Measurements from ENCODE around the gene PCDHB6. TPM values are rescaled to one million over a fixed set of nuclear protein-coding genes. Genes with fewer than 3 reads are reported as not detected.
"Not testable (repeated sequence)": the region's sequence is repeated elsewhere in the genome, so short reads cannot be mapped to it uniquely, and the experiment has no call there.

The PCDHB6 gene
- total RNA-seq, 2 experiments from 2014 or later: not detected

GRCh38 chr5:141135030-141135717 lies 14.7 kb upstream of the PCDHB6 start, which contains the start of gene PCDHB5:
Gene PCDHB5, plus strand, starts transcription at chr5:141135206. Its CDS starts 229 bp downstream, at chr5:141135435.
- DNase-seq: no peak
- ChIA-PET POLR2A (no interaction called here), CTCF (interaction anchor here (1.2 kb wide), 1 partner anchor 429 kb away, joined by 3 read pairs; no protein-coding TSS in a partner anchor)
- Histone ChIP-seq H3K4me3 (ENCODE audit: low read length) (no peak within 1 kb of the TSS), H3K36me3 (ENCODE audit: insufficient read depth, low read length) (no peaks in the 10 kb centered on the region), H3K27ac (ENCODE audit: low read depth in 1 of 2, low read length in 2 of 2) (no peak within 1 kb of the TSS), H3K27me3 (ENCODE audit: control insufficient read depth in 1 of 2, insufficient read depth in 2 of 2, low read length in 2 of 2) (peaks cover 0 to 15% of the 10 kb centered on the region in 2 experiments), H3K4me1 (ENCODE audit: insufficient read depth, low read length) (no peaks in the 10 kb centered on the region), H3K9me3 (ENCODE audit: control insufficient read depth in 1 of 2, insufficient read depth in 1 of 2, low read length in 2 of 2) (peaks cover 25 to 34% of the 10 kb centered on the region in 2 experiments)
- H3K36me3 Mint-ChIP-seq (ENCODE audit: low read depth): no peaks in the 10 kb centered on the region
- peaks cover 21% of the 10 kb centered on the region for H3K9me3 Mint-ChIP-seq
- no peak for TF ChIP-seq CTCF (IDR thresholded peaks at IDR 0.05)
- no peaks in the 10 kb centered on the region for H3K4me1 Mint-ChIP-seq (ENCODE audit: low read depth)
- peak within 1 kb of the TSS; percentile 73 for H3K4me3 Mint-ChIP-seq
- peaks cover 50% of the 10 kb centered on the region for H3K27me3 Mint-ChIP-seq
- intact Hi-C loops (cut with DNase I, micrococcal nuclease): no loop called here
- no peak within 1 kb of the TSS for H3K27ac Mint-ChIP-seq
- no peak for ATAC-seq (ENCODE audit: poor library complexity)

- ChIA-PET POLR2A (no interaction called here), CTCF (interaction anchor here (1.2 kb wide), 1 partner anchor 428 kb away, joined by 3 read pairs; no protein-coding TSS in a partner anchor)
- H3K27me3 ChIP-seq (ENCODE audit: control insufficient read depth in 1 of 2, insufficient read depth in 2 of 2, low read length in 2 of 2): peaks cover 0 to 15% of the 10 kb centered on the region in 2 experiments
- H3K4me3 Mint-ChIP-seq: no peak overlapping the region
- H3K4me3 ChIP-seq (ENCODE audit: low read length): no peak overlapping the region
- peaks cover 46% of the 10 kb centered on the region for H3K27me3 Mint-ChIP-seq
- H3K4me1 Mint-ChIP-seq (ENCODE audit: low read depth): no peaks in the 10 kb centered on the region
- peaks cover 25 to 34% of the 10 kb centered on the region in 2 experiments for H3K9me3 ChIP-seq (ENCODE audit: control insufficient read depth in 1 of 2, insufficient read depth in 1 of 2, low read length in 2 of 2)
- intact Hi-C loops (cut with DNase I, micrococcal nuclease): no loop called here
- no peaks in the 10 kb centered on the region for H3K4me1 ChIP-seq (ENCODE audit: insufficient read depth, low read length)
- H3K27ac ChIP-seq (ENCODE audit: low read depth in 1 of 2, low read length in 2 of 2): no peak overlapping the region
- no peak for TF ChIP-seq CTCF (IDR thresholded peaks at IDR 0.05)
- no peaks in the 10 kb centered on the region for H3K36me3 ChIP-seq (ENCODE audit: insufficient read depth, low read length)
- no peak overlapping the region for H3K27ac Mint-ChIP-seq
- no peaks in the 10 kb centered on the region for H3K36me3 Mint-ChIP-seq (ENCODE audit: low read depth)
- peaks cover 21% of the 10 kb centered on the region for H3K9me3 Mint-ChIP-seq
- ATAC-seq (ENCODE audit: poor library complexity) (no peak), DNase-seq (no peak)
Observed at GRCh38 chr5:141135718-141136266, 14.1 kb upstream of the PCDHB6 start.

GRCh38 chr5:141137346-141137745 lies 12.5 kb upstream of the PCDHB6 start:
- CTCF ChIA-PET; H3K4me1 Mint-ChIP-seq (ENCODE audit: low read depth); H3K4me3 Mint-ChIP-seq; H3K27ac ChIP-seq (ENCODE audit: low read depth in 1 of 2, low read length in 2 of 2); H3K36me3 Mint-ChIP-seq (ENCODE audit: low read depth); H3K27ac Mint-ChIP-seq; H3K4me1 ChIP-seq (ENCODE audit: insufficient read depth, low read length); H3K4me3 ChIP-seq (ENCODE audit: low read length); H3K36me3 ChIP-seq (ENCODE audit: insufficient read depth, low read length); DNase-seq; intact Hi-C loops (cut with DNase I, micrococcal nuclease); ATAC-seq (ENCODE audit: poor library complexity); POLR2A ChIA-PET: not testable (repeated sequence)
- peaks cover 0 to 15% of the 10 kb centered on the region in 2 experiments for H3K27me3 ChIP-seq (ENCODE audit: control insufficient read depth in 1 of 2, insufficient read depth in 2 of 2, low read length in 2 of 2)
- peaks cover 25 to 34% of the 10 kb centered on the region in 2 experiments for H3K9me3 ChIP-seq (ENCODE audit: control insufficient read depth in 1 of 2, insufficient read depth in 1 of 2, low read length in 2 of 2)
- Mint-ChIP-seq H3K9me3 (peaks cover 25% of the 10 kb centered on the region), H3K27me3 (peaks cover 52% of the 10 kb centered on the region)

Data from CD4-positive, alpha-beta T cell (primary cell).